ENCODE measurements around the gene FGFR3. TPM values are rescaled to one million over a fixed set of nuclear protein-coding genes. Genes with fewer than 3 reads are reported as not detected.

FGFR3 gene
- total RNA-seq, 1 donor from 2014 or later, result 30.9 TPM

DNA sequence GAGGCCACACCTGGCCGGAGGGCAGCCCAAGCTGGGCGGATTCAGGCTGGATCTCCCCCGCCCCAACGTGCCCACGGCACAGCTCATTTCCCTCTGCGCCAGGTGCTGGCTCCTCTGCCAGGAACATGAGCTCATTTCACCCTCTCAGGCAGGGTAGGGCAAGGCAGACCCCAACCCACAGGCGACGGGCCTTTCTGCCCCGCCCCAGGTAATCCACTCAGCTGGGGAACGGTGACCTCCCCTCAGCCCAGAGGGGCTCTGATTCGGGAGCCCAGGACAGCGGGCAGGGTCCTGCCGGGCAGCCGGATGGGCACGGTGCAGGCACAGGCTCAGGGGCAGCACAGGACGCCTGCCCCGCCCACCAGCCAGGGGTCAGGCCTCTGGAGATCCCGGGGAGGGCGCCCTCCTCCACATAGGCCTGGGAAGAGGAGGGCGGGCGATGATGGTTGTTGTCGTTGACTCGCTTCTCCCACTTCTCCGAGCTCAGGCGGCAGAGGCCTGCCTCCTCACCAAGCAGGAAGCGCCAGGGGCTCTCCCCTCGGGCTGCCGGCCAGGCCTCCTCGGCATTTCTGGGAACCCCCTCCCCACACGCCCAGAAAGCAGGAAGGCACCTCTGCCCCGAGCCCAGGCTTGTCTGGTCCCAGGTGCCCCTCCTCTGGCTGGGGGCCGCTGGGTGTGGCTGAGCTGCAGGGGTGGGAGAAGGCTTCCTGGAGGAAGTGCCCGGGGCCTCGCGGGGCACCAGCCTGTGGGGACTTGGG is 40.6 kb upstream of the FGFR3 start:
- H3K27ac Mint-ChIP-seq, result no peak overlapping the region
- H3K27me3 Mint-ChIP-seq (ENCODE audit: low read depth), result peaks cover 2% of the 10 kb centered on the region
- H3K4me1 Mint-ChIP-seq, result peaks cover 2% of the 10 kb centered on the region
- DNase-seq (ENCODE audit: low spot score in 2 of 2, unreplicated experiment in 2 of 2), result no peak
- no peaks in the 10 kb centered on the region for H3K36me3 Mint-ChIP-seq
- TF ChIP-seq CTCF (IDR thresholded peaks at IDR 0.05; ENCODE audit: unreplicated experiment), result no peak
- H3K4me3 Mint-ChIP-seq, result no peak overlapping the region
- no peaks in the 10 kb centered on the region for H3K9me3 Mint-ChIP-seq

- no peaks in the 10 kb centered on the region for H3K9me3 Mint-ChIP-seq
- H3K27me3 Mint-ChIP-seq (ENCODE audit: low read depth), result peaks cover 1% of the 10 kb centered on the region
- no peak overlapping the region for H3K4me3 Mint-ChIP-seq
- H3K36me3 Mint-ChIP-seq, result no peaks in the 10 kb centered on the region
- no peak overlapping the region for H3K27ac Mint-ChIP-seq
- no peak for DNase-seq (ENCODE audit: low spot score in 2 of 2, unreplicated experiment in 2 of 2)
- no peak for TF ChIP-seq CTCF (IDR thresholded peaks at IDR 0.05; ENCODE audit: unreplicated experiment)
- H3K4me1 Mint-ChIP-seq, result peaks cover 2% of the 10 kb centered on the region
Observed at GRCh38 chr4:1753294-1753696, 39.8 kb upstream of the FGFR3 start.

GRCh38 chr4:1753697-1754311 is 39.3 kb upstream of the FGFR3 start:
- H3K4me1 Mint-ChIP-seq, result peaks cover 2% of the 10 kb centered on the region

GRCh38 chr4:1754336-1754735 is 38.8 kb upstream of the FGFR3 start:
- Mint-ChIP-seq H3K27me3 (ENCODE audit: low read depth) (no peaks in the 10 kb centered on the region), H3K36me3 (no peaks in the 10 kb centered on the region)

More at GRCh38 chr4:1753697-1754311, 39.3 kb upstream of the FGFR3 start:
- Mint-ChIP-seq H3K9me3 (no peaks in the 10 kb centered on the region), H3K27me3 (ENCODE audit: low read depth) (no peaks in the 10 kb centered on the region), H3K4me3 (no peak overlapping the region), H3K36me3 (no peaks in the 10 kb centered on the region), H3K27ac (no peak overlapping the region)
- DNase-seq (ENCODE audit: low spot score in 2 of 2, unreplicated experiment in 2 of 2), result no peak
- no peak for TF ChIP-seq CTCF (IDR thresholded peaks at IDR 0.05; ENCODE audit: unreplicated experiment)

GRCh38 chr4:1755297-1755696 is 37.8 kb upstream of the FGFR3 start:
- no peaks in the 10 kb centered on the region for H3K36me3 Mint-ChIP-seq
- no peaks in the 10 kb centered on the region for H3K27me3 Mint-ChIP-seq (ENCODE audit: low read depth)
- no peak overlapping the region for H3K4me3 Mint-ChIP-seq
- no peaks in the 10 kb centered on the region for H3K9me3 Mint-ChIP-seq
- no peak overlapping the region for H3K27ac Mint-ChIP-seq
- TF ChIP-seq CTCF (IDR thresholded peaks at IDR 0.05; ENCODE audit: unreplicated experiment), result no peak
- peaks cover 10% of the 10 kb centered on the region for H3K4me1 Mint-ChIP-seq
- DNase-seq (ENCODE audit: low spot score in 2 of 2, unreplicated experiment in 2 of 2), result no peak

More at GRCh38 chr4:1754336-1754735, 38.8 kb upstream of the FGFR3 start:
- H3K4me1 Mint-ChIP-seq, result peaks cover 3% of the 10 kb centered on the region
- no peak for DNase-seq (ENCODE audit: low spot score in 2 of 2, unreplicated experiment in 2 of 2)
- no peak overlapping the region for H3K27ac Mint-ChIP-seq
- no peak overlapping the region for H3K4me3 Mint-ChIP-seq
- H3K9me3 Mint-ChIP-seq, result no peaks in the 10 kb centered on the region
- no peak for TF ChIP-seq CTCF (IDR thresholded peaks at IDR 0.05; ENCODE audit: unreplicated experiment)
